ENCODE data around the gene HPSE2.

HPSE2 gene

DNA sequence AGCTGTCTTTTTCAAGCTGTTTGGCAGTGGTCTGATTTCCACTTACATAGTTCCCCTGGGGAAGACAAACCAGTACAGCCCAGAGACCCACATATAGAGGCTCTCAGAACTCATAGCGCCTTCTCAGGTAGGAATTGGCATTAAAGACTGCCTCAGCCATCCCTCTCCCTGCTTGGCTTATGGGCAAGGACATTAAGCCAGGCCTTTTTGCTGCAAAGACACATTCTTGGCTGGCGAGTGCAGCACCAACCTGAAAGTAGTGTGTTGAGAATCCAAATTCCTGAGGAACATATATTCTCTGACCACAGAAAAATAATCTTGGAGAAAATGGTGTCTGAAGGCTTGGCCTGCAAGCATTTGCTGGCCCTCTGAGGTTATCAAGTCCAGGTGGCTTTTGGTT lies 749.7 kb downstream of the HPSE2 start:
- TF ChIP-seq CSRNP3 (CRISPR knock-in tag; IDR thresholded peaks at IDR 0.05) (no peak), TSHZ2 (CRISPR knock-in tag; IDR thresholded peaks at IDR 0.05) (no peak), TCF4 (CRISPR knock-in tag; IDR thresholded peaks at IDR 0.05; ENCODE audit: borderline replicate concordance) (no peak), OSR1 (CRISPR knock-in tag; IDR thresholded peaks at IDR 0.05) (no peak), CSDC2 (CRISPR knock-in tag; IDR thresholded peaks at IDR 0.05) (no peak), TOX (CRISPR knock-in tag; IDR thresholded peaks at IDR 0.05; ENCODE audit: borderline replicate concordance) (no peak), BACH2 (CRISPR knock-in tag; IDR thresholded peaks at IDR 0.05; ENCODE audit: borderline replicate concordance) (no peak), PPARA (CRISPR knock-in tag; IDR thresholded peaks at IDR 0.05; ENCODE audit: borderline replicate concordance) (no peak), PATZ1 (CRISPR knock-in tag; IDR thresholded peaks at IDR 0.05; ENCODE audit: borderline replicate concordance) (no peak)
- no peak; the same call in 2 of the 3 replicates for ATAC-seq

GRCh38 chr10:98483658-98484057 lies 752.0 kb downstream of the HPSE2 start:
- no peak for ATAC-seq
- TF ChIP-seq ZFP30 (CRISPR knock-in tag; IDR thresholded peaks at IDR 0.05) (no peak), ISL1 (CRISPR knock-in tag; IDR thresholded peaks at IDR 0.05) (no peak), TSHZ2 (CRISPR knock-in tag; IDR thresholded peaks at IDR 0.05) (no peak), ZNF565 (CRISPR knock-in tag; conservative IDR thresholded peaks at IDR 0.05; ENCODE audit: low read depth) (no peak), PPARA (CRISPR knock-in tag; IDR thresholded peaks at IDR 0.05; ENCODE audit: borderline replicate concordance) (no peak), RARB (CRISPR knock-in tag; IDR thresholded peaks at IDR 0.05) (no peak)

DNA sequence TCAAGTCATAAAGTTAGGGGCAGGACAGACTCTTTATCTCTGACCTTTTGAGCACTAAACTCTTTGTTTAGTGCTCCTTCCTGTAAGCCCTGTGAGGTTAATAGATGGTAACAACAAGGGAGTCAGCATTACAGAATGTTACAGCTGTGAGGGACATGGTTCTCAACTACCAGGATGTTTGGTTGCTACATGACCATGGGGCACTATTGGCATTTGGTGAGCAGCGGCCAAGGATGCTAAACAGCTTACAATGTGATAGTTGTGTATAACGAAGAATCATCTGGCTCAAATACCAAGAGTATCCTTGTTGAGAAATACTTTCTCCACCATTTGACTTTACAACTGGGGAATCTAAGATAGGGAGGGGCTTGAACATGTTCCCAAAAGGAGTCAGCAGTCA lies 753.6 kb downstream of the HPSE2 start:
- ATAC-seq, result no peak
- TF ChIP-seq RARB (CRISPR knock-in tag; IDR thresholded peaks at IDR 0.05), result no peak

- no peak for ATAC-seq
- TF ChIP-seq OSR1 (CRISPR knock-in tag; IDR thresholded peaks at IDR 0.05) (no peak), BACH2 (CRISPR knock-in tag; IDR thresholded peaks at IDR 0.05; ENCODE audit: borderline replicate concordance) (no peak), GLIS3 (CRISPR knock-in tag; IDR thresholded peaks at IDR 0.05) (no peak), CSRNP3 (CRISPR knock-in tag; IDR thresholded peaks at IDR 0.05) (no peak), ZNF70 (CRISPR knock-in tag; IDR thresholded peaks at IDR 0.05) (no peak), ZFP3 (CRISPR knock-in tag; IDR thresholded peaks at IDR 0.05) (no peak), TSHZ2 (CRISPR knock-in tag; IDR thresholded peaks at IDR 0.05) (no peak), ZC3H10 (CRISPR knock-in tag; IDR thresholded peaks at IDR 0.05) (no peak), TCF4 (CRISPR knock-in tag; IDR thresholded peaks at IDR 0.05; ENCODE audit: borderline replicate concordance) (no peak)
These were observed 754.2 kb downstream of the HPSE2 start for GRCh38 chr10:98481404-98481945.
